Measurements from ENCODE around the gene S100A9.

DNA sequence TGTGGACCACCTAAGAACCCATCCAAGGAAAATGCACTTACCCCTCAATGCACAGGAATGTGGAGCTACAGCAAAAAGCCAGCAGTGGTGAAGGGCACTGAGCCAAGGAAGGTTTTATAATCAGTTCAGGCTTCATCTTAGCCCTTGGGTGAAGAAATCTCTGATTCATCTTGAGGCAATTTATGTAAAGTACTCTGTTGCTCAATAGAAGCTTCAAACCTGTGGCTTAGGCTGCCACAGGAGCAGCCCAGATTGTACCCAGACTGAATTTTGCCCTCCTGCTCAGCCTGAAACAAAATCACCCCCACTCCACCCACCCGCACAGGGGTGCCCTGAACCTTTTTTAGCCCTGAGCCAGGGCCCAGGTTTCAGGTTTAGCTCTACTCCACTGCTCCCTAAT, 17.9 kb downstream of the S100A9 start, which contains the start of gene S100A12:
- TF ChIP-seq, protein P1, sequence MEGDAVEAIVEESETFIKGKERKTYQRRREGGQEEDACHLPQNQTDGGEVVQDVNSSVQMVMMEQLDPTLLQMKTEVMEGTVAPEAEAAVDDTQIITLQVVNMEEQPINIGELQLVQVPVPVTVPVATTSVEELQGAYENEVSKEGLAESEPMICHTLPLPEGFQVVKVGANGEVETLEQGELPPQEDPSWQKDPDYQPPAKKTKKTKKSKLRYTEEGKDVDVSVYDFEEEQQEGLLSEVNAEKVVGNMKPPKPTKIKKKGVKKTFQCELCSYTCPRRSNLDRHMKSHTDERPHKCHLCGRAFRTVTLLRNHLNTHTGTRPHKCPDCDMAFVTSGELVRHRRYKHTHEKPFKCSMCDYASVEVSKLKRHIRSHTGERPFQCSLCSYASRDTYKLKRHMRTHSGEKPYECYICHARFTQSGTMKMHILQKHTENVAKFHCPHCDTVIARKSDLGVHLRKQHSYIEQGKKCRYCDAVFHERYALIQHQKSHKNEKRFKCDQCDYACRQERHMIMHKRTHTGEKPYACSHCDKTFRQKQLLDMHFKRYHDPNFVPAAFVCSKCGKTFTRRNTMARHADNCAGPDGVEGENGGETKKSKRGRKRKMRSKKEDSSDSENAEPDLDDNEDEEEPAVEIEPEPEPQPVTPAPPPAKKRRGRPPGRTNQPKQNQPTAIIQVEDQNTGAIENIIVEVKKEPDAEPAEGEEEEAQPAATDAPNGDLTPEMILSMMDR (conservative IDR thresholded peaks at IDR 0.05; ENCODE audit: low read depth, low read length): no peak
- TF ChIP-seq, protein P2, sequence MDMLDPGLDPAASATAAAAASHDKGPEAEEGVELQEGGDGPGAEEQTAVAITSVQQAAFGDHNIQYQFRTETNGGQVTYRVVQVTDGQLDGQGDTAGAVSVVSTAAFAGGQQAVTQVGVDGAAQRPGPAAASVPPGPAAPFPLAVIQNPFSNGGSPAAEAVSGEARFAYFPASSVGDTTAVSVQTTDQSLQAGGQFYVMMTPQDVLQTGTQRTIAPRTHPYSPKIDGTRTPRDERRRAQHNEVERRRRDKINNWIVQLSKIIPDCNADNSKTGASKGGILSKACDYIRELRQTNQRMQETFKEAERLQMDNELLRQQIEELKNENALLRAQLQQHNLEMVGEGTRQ (IDR thresholded peaks at IDR 0.05; ENCODE audit: low read depth, low read length): no peak
- TF ChIP-seq POLR2A (IDR thresholded peaks at IDR 0.05; ENCODE audit: low read depth, low read length): no peak
- TF ChIP-seq RAD21 (IDR thresholded peaks at IDR 0.05; ENCODE audit: low read length): no peak
- no peak for TF ChIP-seq MAZ (IDR thresholded peaks at IDR 0.05; ENCODE audit: borderline replicate concordance, low read depth, low read length)
- peak; percentile 87 for TF ChIP-seq CEBPB (IDR thresholded peaks at IDR 0.05; ENCODE audit: low read depth, low read length)
- TF ChIP-seq, protein P3, sequence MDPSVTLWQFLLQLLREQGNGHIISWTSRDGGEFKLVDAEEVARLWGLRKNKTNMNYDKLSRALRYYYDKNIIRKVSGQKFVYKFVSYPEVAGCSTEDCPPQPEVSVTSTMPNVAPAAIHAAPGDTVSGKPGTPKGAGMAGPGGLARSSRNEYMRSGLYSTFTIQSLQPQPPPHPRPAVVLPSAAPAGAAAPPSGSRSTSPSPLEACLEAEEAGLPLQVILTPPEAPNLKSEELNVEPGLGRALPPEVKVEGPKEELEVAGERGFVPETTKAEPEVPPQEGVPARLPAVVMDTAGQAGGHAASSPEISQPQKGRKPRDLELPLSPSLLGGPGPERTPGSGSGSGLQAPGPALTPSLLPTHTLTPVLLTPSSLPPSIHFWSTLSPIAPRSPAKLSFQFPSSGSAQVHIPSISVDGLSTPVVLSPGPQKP (IDR thresholded peaks at IDR 0.05; ENCODE audit: borderline replicate concordance, low read depth, low read length): no peak
